ENCODE results near the gene HOXA5. TPM values are rescaled to one million over a fixed set of nuclear protein-coding genes. Genes with fewer than 3 reads are reported as not detected.
A peak's percentile ranks its signal among the peaks of the same experiment; 100 is the strongest.

Gene HOXA5
- total RNA-seq, 1 experiment from 2014 or later = 7.5 TPM

DNA sequence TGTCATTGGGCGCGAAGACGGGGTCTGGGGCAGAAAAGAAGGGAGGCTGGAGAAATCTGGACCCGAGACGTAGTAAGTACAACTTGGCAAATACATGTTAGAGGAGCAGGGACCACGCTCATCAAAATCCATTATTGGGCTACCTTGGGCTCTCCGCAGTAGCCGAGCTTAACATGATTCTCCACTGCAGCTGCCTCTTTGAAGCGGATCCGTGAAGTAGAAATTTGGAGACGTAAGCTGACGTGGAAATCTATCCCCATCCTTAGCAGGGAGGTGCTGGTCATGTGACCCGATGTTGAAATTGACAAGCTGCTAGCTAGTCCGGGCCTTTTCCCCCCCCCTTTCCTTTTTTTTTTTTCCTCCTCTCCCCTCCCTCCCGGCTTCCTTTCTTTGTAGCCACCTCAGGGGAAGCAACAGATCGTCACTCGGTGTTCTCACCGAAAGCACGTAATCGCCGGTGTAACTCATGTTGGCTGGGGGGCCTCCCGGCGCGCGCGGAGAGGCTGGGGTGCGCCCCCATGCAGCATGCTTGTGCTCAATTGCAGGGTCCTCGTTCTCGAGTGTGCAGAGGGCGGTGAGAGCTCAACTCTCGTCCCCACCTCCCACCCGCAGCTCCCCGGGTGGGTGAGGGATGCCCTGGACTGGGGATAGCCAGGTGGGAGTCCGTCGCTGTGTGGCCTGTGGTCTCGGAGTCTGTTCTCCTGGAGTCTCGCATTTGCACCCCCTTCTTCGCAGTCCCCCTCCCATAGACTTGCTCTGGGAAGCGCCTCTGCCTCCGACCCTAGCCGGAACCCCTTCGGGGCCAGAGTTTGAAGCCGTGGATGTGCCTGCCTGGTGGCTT is 41.8 kb upstream of the HOXA5 start, which contains the start of gene HOXA11:
HOXA11 (minus strand) TSS at position 220 of the 841 bp plus-strand sequence; CDS start at position 132, 88 bp downstream.
- H4K20me1 ChIP-seq (ENCODE audit: low read length) = no peaks in the 10 kb centered on the region
- H3F3A ChIP-seq (ENCODE audit: low read length, unreplicated experiment) = no peaks in the 10 kb centered on the region
- no peak for TF ChIP-seq EZH2 (IDR thresholded peaks at IDR 0.05; ENCODE audit: low read length, unreplicated experiment)
- TF ChIP-seq, protein P1, sequence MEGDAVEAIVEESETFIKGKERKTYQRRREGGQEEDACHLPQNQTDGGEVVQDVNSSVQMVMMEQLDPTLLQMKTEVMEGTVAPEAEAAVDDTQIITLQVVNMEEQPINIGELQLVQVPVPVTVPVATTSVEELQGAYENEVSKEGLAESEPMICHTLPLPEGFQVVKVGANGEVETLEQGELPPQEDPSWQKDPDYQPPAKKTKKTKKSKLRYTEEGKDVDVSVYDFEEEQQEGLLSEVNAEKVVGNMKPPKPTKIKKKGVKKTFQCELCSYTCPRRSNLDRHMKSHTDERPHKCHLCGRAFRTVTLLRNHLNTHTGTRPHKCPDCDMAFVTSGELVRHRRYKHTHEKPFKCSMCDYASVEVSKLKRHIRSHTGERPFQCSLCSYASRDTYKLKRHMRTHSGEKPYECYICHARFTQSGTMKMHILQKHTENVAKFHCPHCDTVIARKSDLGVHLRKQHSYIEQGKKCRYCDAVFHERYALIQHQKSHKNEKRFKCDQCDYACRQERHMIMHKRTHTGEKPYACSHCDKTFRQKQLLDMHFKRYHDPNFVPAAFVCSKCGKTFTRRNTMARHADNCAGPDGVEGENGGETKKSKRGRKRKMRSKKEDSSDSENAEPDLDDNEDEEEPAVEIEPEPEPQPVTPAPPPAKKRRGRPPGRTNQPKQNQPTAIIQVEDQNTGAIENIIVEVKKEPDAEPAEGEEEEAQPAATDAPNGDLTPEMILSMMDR (conservative IDR thresholded peaks at IDR 0.05; ENCODE audit: low read depth, low read length) = no peak
- no peak for TF ChIP-seq EZH2phosphoT487 (IDR thresholded peaks at IDR 0.05; ENCODE audit: borderline replicate concordance, low read length)
- BruUV-seq (replicated peaks) = TSS peak; percentile 55
- CTCF ChIA-PET = interaction anchor here (0.6 to 0.7 kb wide), 4 partner anchors 19 to 74 kb away, joined by 3 to 4 read pairs (median 3); no protein-coding TSS in a partner anchor
- peak within 1 kb of the TSS; percentile 97 for H3K27ac ChIP-seq (ENCODE audit: low read length)
- H3K4me3 ChIP-seq (ENCODE audit: low read length) = peak within 1 kb of the TSS; percentile 91
- intact Hi-C loops (cut with micrococcal nuclease) = no loop called here
- no peaks in the 10 kb centered on the region for H3K9me3 ChIP-seq (ENCODE audit: low read length)
- H3K9me2 ChIP-seq (replicated peaks; ENCODE audit: low read length) = no peaks in the 10 kb centered on the region
- H3K4me2 ChIP-seq (ENCODE audit: low read length) = peak within 1 kb of the TSS; percentile 99
- peaks cover 51% of the 10 kb centered on the region for H3K4me1 ChIP-seq (ENCODE audit: insufficient read depth, low read length)
- ATAC-seq (peak; percentile 11), DNase-seq (peak; percentile 95)
- peaks cover 100% of the 10 kb centered on the region for H3K79me2 ChIP-seq (ENCODE audit: low read length)
- peak within 1 kb of the TSS; percentile 97 for H3K9ac ChIP-seq (ENCODE audit: low read length)
- no peaks in the 10 kb centered on the region for H3K27me3 ChIP-seq (ENCODE audit: low read length)
- H2AFZ ChIP-seq (ENCODE audit: low read length) = no peak within 1 kb of the TSS
- POLR2A ChIA-PET (ENCODE audit: unreplicated experiment) = interaction anchor here (0.5 to 1.1 kb wide), 13 partner anchors 8 to 1222 kb away, joined by 3 to 12 read pairs (median 4); no protein-coding TSS in a partner anchor
- H3K36me3 ChIP-seq (ENCODE audit: low read depth, low read length) = no peaks in the 10 kb centered on the region

DNA sequence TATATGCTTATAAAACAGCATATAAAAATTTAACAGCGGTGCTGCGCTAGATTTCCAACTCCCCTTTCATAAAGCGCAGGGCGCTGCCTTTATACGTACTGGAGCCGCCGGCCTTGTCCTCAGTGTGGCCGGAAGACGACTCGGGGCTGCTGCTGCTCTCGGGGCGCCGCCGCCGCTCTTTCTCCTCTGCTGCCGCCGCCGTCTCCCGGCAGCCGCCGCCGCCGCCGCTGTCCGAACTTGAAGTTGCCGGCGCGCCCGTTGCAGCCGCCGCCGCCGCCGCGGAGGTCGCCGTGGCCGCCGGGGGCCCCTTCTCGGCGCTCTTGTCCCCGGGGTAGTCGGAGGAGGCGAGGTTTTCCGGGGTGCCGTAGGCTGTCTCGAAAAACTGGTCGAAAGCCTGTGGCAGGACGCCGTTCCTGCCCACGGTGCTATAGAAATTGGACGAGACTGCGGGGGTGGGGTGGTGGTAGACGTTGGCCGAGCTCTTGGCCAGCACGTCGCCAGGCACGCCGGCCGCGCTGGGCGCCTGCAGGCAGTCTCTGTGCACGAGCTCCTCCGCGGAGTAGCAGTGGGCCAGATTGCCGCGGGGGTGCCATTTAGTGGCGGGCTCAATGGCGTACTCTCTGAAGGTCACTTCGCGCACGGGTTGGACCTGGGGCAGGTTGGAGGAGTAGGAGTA is 41.0 kb upstream of the HOXA5 start:
- Histone ChIP-seq H3K36me3 (ENCODE audit: low read depth, low read length) (no peaks in the 10 kb centered on the region), H3K4me3 (ENCODE audit: low read length) (peak overlapping the region; percentile 91), H4K20me1 (ENCODE audit: low read length) (no peaks in the 10 kb centered on the region), H3K9me3 (ENCODE audit: low read length) (no peaks in the 10 kb centered on the region), H3K9ac (ENCODE audit: low read length) (peak overlapping the region; percentile 97), H3K9me2 (replicated peaks; ENCODE audit: low read length) (no peaks in the 10 kb centered on the region), H3K4me2 (ENCODE audit: low read length) (peak overlapping the region; percentile 99), H3K79me2 (ENCODE audit: low read length) (peaks cover 99% of the 10 kb centered on the region), H3K4me1 (ENCODE audit: insufficient read depth, low read length) (peaks cover 44% of the 10 kb centered on the region), H3F3A (ENCODE audit: low read length, unreplicated experiment) (no peaks in the 10 kb centered on the region), H3K27ac (ENCODE audit: low read length) (peak overlapping the region; percentile 97), H3K27me3 (ENCODE audit: low read length) (no peaks in the 10 kb centered on the region), H2AFZ (ENCODE audit: low read length) (no peak overlapping the region)
- TF ChIP-seq EZH2 (IDR thresholded peaks at IDR 0.05; ENCODE audit: low read length, unreplicated experiment) = no peak
- no peak for TF ChIP-seq EZH2phosphoT487 (IDR thresholded peaks at IDR 0.05; ENCODE audit: borderline replicate concordance, low read length)
- TF ChIP-seq, protein P1 (conservative IDR thresholded peaks at IDR 0.05; ENCODE audit: low read depth, low read length) = no peak
- intact Hi-C loops (cut with micrococcal nuclease) = no loop called here
- TSS peak; percentile 46 for BruUV-seq (replicated peaks)
- peak; percentile 1 for ATAC-seq
- POLR2A ChIA-PET (ENCODE audit: unreplicated experiment) = interaction anchor here (0.5 to 1.1 kb wide), 11 partner anchors 8 to 1223 kb away, joined by 3 to 12 read pairs (median 4); no protein-coding TSS in a partner anchor
- DNase-seq = peak; percentile 50
- CTCF ChIA-PET = interaction anchor here (0.6 to 0.7 kb wide), 3 partner anchors 19 to 34 kb away, joined by 3 to 4 read pairs (median 3); no protein-coding TSS in a partner anchor

Measured in PC-3 (cell line).